Lung (tissue), 12 donors: Measurements from ENCODE around the gene ZBTB7B. TPM values are rescaled to one million over a fixed set of nuclear protein-coding genes. Genes with fewer than 3 reads are reported as not detected.

Experiments
- ATAC-seq: fragments of 200-7000 bp; cut with Tn5 transposase; one replicate; pipeline ENCODE4 v1.9.1; 2020; ENCODE audit warnings: moderate number of reproducible peaks; ENCODE audit not compliant: insufficient read depth, low FRiP score
- DNase-seq, 3 donors: peaks; one replicate each; pipeline ENCODE4 v3.0.0-alpha.2; 2013 to 2017
- H3K27ac ChIP-seq, 2 donors: one replicate each; pipeline ENCODE4 v1.5.1; 2013; ENCODE audit warnings: mild to moderate bottlenecking in 2 of 2, moderate library complexity in 2 of 2, control low read depth in 1 of 2, inconsistent platforms in 1 of 2, low read depth in 1 of 2, low read length in 1 of 2
- H3K27me3 ChIP-seq, 3 donors: one replicate each; pipeline ENCODE4 v1.5.1; 2013; ENCODE audit warnings: low read length in 2 of 3; ENCODE audit not compliant: control insufficient read depth in 3 of 3, insufficient read depth in 3 of 3
- H3K36me3 ChIP-seq, 4 donors: one replicate each; pipeline ENCODE4 v1.5.1; 2013; ENCODE audit warnings: low read length in 4 of 4, mild to moderate bottlenecking in 1 of 4, moderate library complexity in 1 of 4; ENCODE audit not compliant: control insufficient read depth in 4 of 4, insufficient read depth in 4 of 4
- H3K4me1 ChIP-seq, 5 donors: one replicate each; pipeline ENCODE4 v1.5.1; 2013; ENCODE audit warnings: low read length in 5 of 5, mild to moderate bottlenecking in 2 of 5, moderate library complexity in 1 of 5; ENCODE audit not compliant: control insufficient read depth in 5 of 5, insufficient read depth in 5 of 5
- H3K4me3 ChIP-seq: one replicate; pipeline ENCODE4 v1.5.1; 2013; ENCODE audit warnings: mild to moderate bottlenecking, control low read depth, moderate library complexity
- H3K9ac ChIP-seq, 2 donors: one replicate each; pipeline ENCODE4 v1.5.1; 2013; ENCODE audit warnings: low read length in 2 of 2, control low read depth in 1 of 2; ENCODE audit not compliant: insufficient read depth in 1 of 2
- H3K9me3 ChIP-seq, 4 donors: one replicate each; pipeline ENCODE4 v1.5.1; 2013; ENCODE audit warnings: low read length in 3 of 4, mild to moderate bottlenecking in 1 of 4, moderate library complexity in 1 of 4; ENCODE audit not compliant: control insufficient read depth in 4 of 4, insufficient read depth in 3 of 4
- CTCF ChIP-seq: IDR thresholded peaks from 2 replicates; pipeline ENCODE4 v1.5.1; 2012; ENCODE audit warnings: mild to moderate bottlenecking; ENCODE audit errors: control extremely low read depth, extremely low read depth
- WGBS, 2 donors: extraction: QIAGEN DNeasy Blood & Tissue Kit; methylation state at CpG; one replicate each; pipeline ENCODE4 v1.1.7; 2013; 5-methylcytosine and 5-hydroxymethylcytosine counted together
- polyA plus RNA-seq, 2 donors: library from polyadenylated mRNA; stranded (reverse); fragments of 200-250 nt; gene quantifications; one replicate each; pipeline ENCODE4 v1.2.1, GENCODE V29; 2013
- total RNA-seq, 2 donors: library from RNA; depleted of rRNA in 1 of 2; stranded (reverse); fragments of >200 nt in 1 of 2; gene quantifications; one replicate each; pipeline ENCODE4 v1.2.1, GENCODE V29; 2014 to 2021
- donor health status: control.
- donor health status: control.
- donor health status: Bipolar disorder and iron deficiency.
- donor health status: healthy.
- donor health status: DM: yes; HTN: yes; CAD: no.

The ZBTB7B gene
- total and polyA plus RNA-seq, 4 donors, result 41.9 to 83.3 (median 55.2) TPM

- ATAC-seq, result no peak
- H3K9me3 ChIP-seq, result no peaks in the 10 kb centered on the region
- DNase-seq, result no peak
- H3K27ac ChIP-seq, result peak overlapping the region; percentile 52 to 63
- H3K4me1 ChIP-seq, result peaks cover 6 to 56% (median 27%) of the 10 kb centered on the region in 5 donors
- no peaks in the 10 kb centered on the region for H3K27me3 ChIP-seq
- no peak overlapping the region for H3K4me3 ChIP-seq
- no peak for TF ChIP-seq CTCF
- no peaks in the 10 kb centered on the region for H3K36me3 ChIP-seq
- no peak overlapping the region for H3K9ac ChIP-seq
- 44 to 57% methylated on average over 4 to 6 of the region's 6 CpGs for WGBS, 2 donors
Measured at GRCh38 chr1:155007251-155007828, 4.7 kb downstream of the ZBTB7B start.

- no peak for TF ChIP-seq CTCF
- Histone ChIP-seq H3K9me3 (no peaks in the 10 kb centered on the region), H3K27me3 (no peaks in the 10 kb centered on the region), H3K9ac (no peak overlapping the region), H3K27ac (peak overlapping the region; percentile 59 to 63), H3K4me3 (no peak overlapping the region), H3K4me1 (peaks cover 6 to 58% (median 24%) of the 10 kb centered on the region in 5 donors), H3K36me3 (no peaks in the 10 kb centered on the region)
- WGBS, 2 donors, result 27 to 42% methylated on average over 15 to 16 of the region's 16 CpGs
- DNase-seq (no peak), ATAC-seq (no peak)
Measured at GRCh38 chr1:155008015-155008941, 5.7 kb downstream of the ZBTB7B start.

GRCh38 chr1:155009221-155009711 lies 6.7 kb downstream of the ZBTB7B start:
- DNase-seq (no peak), ATAC-seq (no peak)
- 71 to 74% methylated on average over 8 to 12 of the region's 12 CpGs for WGBS, 2 donors
- peaks cover 4 to 58% (median 22%) of the 10 kb centered on the region in 5 donors for H3K4me1 ChIP-seq
- H3K9me3 ChIP-seq, result no peaks in the 10 kb centered on the region
- peak overlapping the region in 1 of 2 donors; percentile 41 for H3K27ac ChIP-seq
- peak overlapping the region; percentile 11 for H3K4me3 ChIP-seq
- H3K36me3 ChIP-seq, result peaks cover 0 to 6% (median 0%) of the 10 kb centered on the region in 4 donors
- no peaks in the 10 kb centered on the region for H3K27me3 ChIP-seq
- no peak for TF ChIP-seq CTCF
- H3K9ac ChIP-seq, result no peak overlapping the region
